Upper lobe of left lung (tissue), 6 donors: ENCODE data around the gene ZNF507. TPM values are rescaled to one million over a fixed set of nuclear protein-coding genes. Genes with fewer than 3 reads are reported as not detected.

ENCODE experiments used
- ATAC-seq, 2 donors: fragments of 200-7000 bp; cut with Tn5 transposase; one replicate each; pipeline ENCODE4 v1.9.1; 2022; ENCODE audit warnings: mild to moderate bottlenecking in 2 of 2, moderate library complexity in 2 of 2; ENCODE audit not compliant: low FRiP score in 2 of 2
- DNase-seq, 2 donors: peaks; one replicate each; pipeline ENCODE4 v3.0.0-alpha.2; 2019 to 2020
- H3K27ac ChIP-seq, 4 donors: fragments of 200-600 bp; sonication (generic); one replicate each; pipeline ENCODE4 v1.5.1; 2016 to 2019
- H3K27me3 ChIP-seq, 4 donors: fragments of 200-600 bp; sonication (generic); one replicate each; pipeline ENCODE4 v1.5.1; 2017 to 2019
- H3K36me3 ChIP-seq, 4 donors: fragments of 200-600 bp; sonication (generic); one replicate each; pipeline ENCODE4 v1.5.1; 2016 to 2019
- H3K4me1 ChIP-seq, 4 donors: fragments of 200-600 bp; sonication (generic); one replicate each; pipeline ENCODE4 v1.5.1; 2018 to 2019
- H3K4me3 ChIP-seq, 4 donors: fragments of 200-600 bp; sonication (generic); one replicate each; pipeline ENCODE4 v1.5.1; 2017 to 2019; ENCODE audit warnings: mild to moderate bottlenecking in 2 of 4, moderate library complexity in 1 of 4
- H3K9me3 ChIP-seq, 4 donors: fragments of 200-600 bp; sonication (generic); one replicate each; pipeline ENCODE4 v1.5.1; 2018 to 2019
- EP300 ChIP-seq, 4 donors: sonication (generic); formaldehyde crosslinking; IDR thresholded peaks; one replicate each; pipeline ENCODE4 v1.5.1; 2017; ENCODE audit warnings: antibody characterized with exemption in 4 of 4, control low read depth in 2 of 4
- POLR2A ChIP-seq, 4 donors: fragments of 450-650 bp; IDR thresholded peaks; one replicate each; pipeline ENCODE4 v1.5.1; 2016 to 2017; ENCODE audit warnings: antibody characterized with exemption in 4 of 4, mild to moderate bottlenecking in 2 of 4
- POLR2AphosphoS5 ChIP-seq, 2 donors: sonication (generic); formaldehyde crosslinking; IDR thresholded peaks; one replicate each; pipeline ENCODE4 v1.5.1; 2017; ENCODE audit warnings: antibody characterized with exemption in 2 of 2
- WGBS, 2 donors: methylation state at CpG; one replicate each; pipeline ENCODE4 v1.1.5; 2017 to 2018; 5-methylcytosine and 5-hydroxymethylcytosine counted together
- total RNA-seq, 6 donors: library from RNA; depleted of rRNA in 4 of 6; stranded (reverse); fragments of >200 nt in 4 of 6; gene quantifications; one replicate each; pipeline versions ENCODE4 v1.1.0 to v1.2.1, GENCODE V29; 2016 to 2021
- TF ChIP-seq, protein P1 (sequence below), 6 experiments: fragments of 450-650 bp in 4 of 6; fragments of 200-600 bp in 2 of 6; sonication (generic) in 2 of 6; IDR thresholded peaks; one replicate each; pipeline ENCODE4 v1.5.1; 2016 to 2019; ENCODE audit warnings: antibody characterized with exemption in 6 of 6
- donor health status: DM: no; HTN: no; CAD: no; lungs with moderate emphysema.
- donor health status: DM: no; HTN: yes; CAD: no; lungs with severe emphysema.

ZNF507 gene
- total RNA-seq, 6 donors from 2014 or later, result 13.0 to 27.2 (median 17.5) TPM

DNA sequence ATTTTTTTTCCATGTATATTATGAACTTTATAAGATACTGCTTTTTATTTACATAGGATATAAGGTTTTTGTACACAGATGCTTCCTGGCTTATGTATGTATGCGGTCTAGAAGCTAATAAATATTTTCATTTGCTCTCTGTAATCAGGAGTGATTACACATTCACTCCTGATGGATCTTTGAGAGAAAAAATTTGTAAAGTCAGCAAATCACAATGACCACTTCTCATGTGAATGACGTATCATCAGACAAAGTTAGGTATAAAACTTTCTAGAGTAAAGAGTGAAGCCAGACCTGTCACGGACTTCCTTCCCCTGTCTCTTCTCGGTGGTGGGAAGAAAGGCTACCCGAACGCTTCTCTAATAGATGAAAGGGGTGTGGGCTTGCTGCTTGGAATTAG lies 91.3 kb downstream of the ZNF507 start:
- peaks cover 0 to 58% (median 7%) of the 10 kb centered on the region in 4 donors for H3K36me3 ChIP-seq

DNA sequence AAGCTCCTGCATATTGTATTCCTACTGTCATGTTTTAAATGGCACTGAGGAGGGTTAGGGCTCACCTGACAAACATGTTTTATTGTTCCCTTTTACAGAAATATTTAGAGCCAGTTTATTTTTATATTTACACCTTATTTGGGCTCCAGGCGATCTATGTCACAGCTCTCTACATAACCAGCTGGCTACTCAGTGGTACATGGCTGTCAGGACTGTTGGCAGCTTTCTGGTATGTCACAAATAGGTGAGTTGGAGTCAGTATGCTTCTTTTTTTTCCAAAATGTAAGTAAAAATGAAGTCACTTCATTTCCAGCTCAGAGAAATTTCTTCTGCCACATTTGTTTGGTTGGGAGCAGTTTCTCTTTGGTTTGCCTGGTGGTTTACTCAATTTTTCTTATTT lies 91.7 kb downstream of the ZNF507 start:
- ATAC-seq (no peak), DNase-seq (no peak)
- WGBS, 2 donors, result 88 to 95% methylated on average over 1 of the region's 1 CpG
- H3K4me3 ChIP-seq, result no peak overlapping the region
- no peak overlapping the region for H3K27ac ChIP-seq
- no peaks in the 10 kb centered on the region for H3K4me1 ChIP-seq
- H3K9me3 ChIP-seq, result no peaks in the 10 kb centered on the region
- peaks cover 0 to 58% (median 7%) of the 10 kb centered on the region in 4 donors for H3K36me3 ChIP-seq
- no peaks in the 10 kb centered on the region for H3K27me3 ChIP-seq
- TF ChIP-seq POLR2AphosphoS5 (IDR thresholded peaks at IDR 0.05) (no peak), EP300 (IDR thresholded peaks at IDR 0.05) (no peak), POLR2A (IDR thresholded peaks at IDR 0.05) (no peak)
- TF ChIP-seq, protein P1, sequence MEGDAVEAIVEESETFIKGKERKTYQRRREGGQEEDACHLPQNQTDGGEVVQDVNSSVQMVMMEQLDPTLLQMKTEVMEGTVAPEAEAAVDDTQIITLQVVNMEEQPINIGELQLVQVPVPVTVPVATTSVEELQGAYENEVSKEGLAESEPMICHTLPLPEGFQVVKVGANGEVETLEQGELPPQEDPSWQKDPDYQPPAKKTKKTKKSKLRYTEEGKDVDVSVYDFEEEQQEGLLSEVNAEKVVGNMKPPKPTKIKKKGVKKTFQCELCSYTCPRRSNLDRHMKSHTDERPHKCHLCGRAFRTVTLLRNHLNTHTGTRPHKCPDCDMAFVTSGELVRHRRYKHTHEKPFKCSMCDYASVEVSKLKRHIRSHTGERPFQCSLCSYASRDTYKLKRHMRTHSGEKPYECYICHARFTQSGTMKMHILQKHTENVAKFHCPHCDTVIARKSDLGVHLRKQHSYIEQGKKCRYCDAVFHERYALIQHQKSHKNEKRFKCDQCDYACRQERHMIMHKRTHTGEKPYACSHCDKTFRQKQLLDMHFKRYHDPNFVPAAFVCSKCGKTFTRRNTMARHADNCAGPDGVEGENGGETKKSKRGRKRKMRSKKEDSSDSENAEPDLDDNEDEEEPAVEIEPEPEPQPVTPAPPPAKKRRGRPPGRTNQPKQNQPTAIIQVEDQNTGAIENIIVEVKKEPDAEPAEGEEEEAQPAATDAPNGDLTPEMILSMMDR (IDR thresholded peaks at IDR 0.05), result no peak

More for the DNA sequence above, 91.3 kb downstream of the ZNF507 start:
- WGBS, 2 donors, result 92 to 96% methylated on average over 6 of the region's 6 CpGs
- Histone ChIP-seq H3K9me3 (no peaks in the 10 kb centered on the region), H3K4me3 (no peak overlapping the region), H3K27me3 (no peaks in the 10 kb centered on the region), H3K4me1 (no peaks in the 10 kb centered on the region), H3K27ac (no peak overlapping the region)
- ATAC-seq (no peak), DNase-seq (no peak)
- TF ChIP-seq POLR2AphosphoS5 (IDR thresholded peaks at IDR 0.05), result no peak
- TF ChIP-seq, protein P1 (IDR thresholded peaks at IDR 0.05), result no peak
- TF ChIP-seq EP300 (IDR thresholded peaks at IDR 0.05), result no peak
- TF ChIP-seq POLR2A (IDR thresholded peaks at IDR 0.05), result no peak

Other genes with a start within 250 kb of the ZNF507 start
- 10 to 100 TPM; 27.3 to 76.5 (median 29.5) TPM for gene DPY19L3, start 60.2 kb downstream of the ZNF507 start, total RNA-seq
- 10 to 100 TPM; 22.2 to 71.8 (median 50.0) TPM for gene PDCD5, start 235.6 kb downstream of the ZNF507 start, total RNA-seq